ENCODE data around the gene MSANTD7.

DNA sequence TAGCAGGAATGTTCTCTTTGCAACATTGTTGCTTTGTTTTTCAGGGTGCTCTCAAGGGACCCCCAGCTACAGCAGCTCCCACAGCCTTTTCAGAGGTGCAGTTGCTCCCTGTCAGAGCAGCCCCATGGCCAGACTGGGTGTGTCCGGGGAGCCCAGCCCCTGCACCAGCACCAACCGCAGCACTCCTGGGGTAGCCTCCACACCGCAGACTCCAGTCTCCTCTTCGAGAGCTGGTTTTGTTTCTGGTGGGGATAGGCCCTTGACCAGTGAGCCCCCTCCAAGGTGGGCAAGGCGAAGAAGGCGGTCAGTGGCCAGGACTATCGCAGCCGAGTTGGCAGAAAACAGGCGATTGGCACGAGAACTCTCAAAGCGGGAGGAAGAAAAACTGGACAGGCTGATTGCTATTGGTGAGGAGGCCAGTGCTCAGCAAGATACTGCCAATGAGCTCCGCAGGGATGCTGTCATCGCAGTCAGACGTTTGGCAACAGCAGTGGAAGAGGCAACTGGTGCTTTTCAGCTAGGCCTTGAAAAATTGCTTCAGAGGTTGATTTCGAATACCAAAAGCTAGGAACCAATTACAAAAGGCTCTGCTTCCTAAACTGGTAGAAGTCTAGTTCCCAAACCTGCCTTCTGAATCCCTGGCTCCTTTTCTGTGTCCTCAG, 5.4 kb downstream of the MSANTD7 start:
- TF ChIP-seq CTCF (IDR thresholded peaks at IDR 0.05) (no peak), POLR2A (IDR thresholded peaks at IDR 0.05) (no peak)

Data from body of pancreas (tissue), 4 donors.